ENCODE data around the gene ADO. TPM values are rescaled to one million over a fixed set of nuclear protein-coding genes. Genes with fewer than 3 reads are reported as not detected.

ADO gene
- polyA plus RNA-seq, 1 donor: 21.1 TPM

Other genes with a start within 250 kb of the ADO start
- 2.1 TPM for gene EGR2, start 11.6 kb downstream of the ADO start, polyA plus RNA-seq